Psoas muscle (tissue), 8 donors: ENCODE data around the gene XG. TPM values are rescaled to one million over a fixed set of nuclear protein-coding genes. Genes with fewer than 3 reads are reported as not detected.

ENCODE experiments used
- ATAC-seq, 4 donors: fragments of 200-7000 bp; cut with Tn5 transposase; one replicate each; pipeline ENCODE4 v1.9.1; 2020; ENCODE audit warnings: moderate library complexity in 3 of 4, mild to moderate bottlenecking in 2 of 4
- DNase-seq, 2 donors: peaks; one replicate each; pipeline ENCODE4 v3.0.0-alpha.2; 2020
- H3K27ac ChIP-seq: fragments of 200-600 bp; one replicate; pipeline ENCODE4 v1.8.0; 2022
- H3K27me3 ChIP-seq, 3 donors: fragments of 200-600 bp in 1 of 3; one replicate each; pipeline versions ENCODE4 v1.6.1 to v1.8.0; 2013 to 2022; ENCODE audit warnings: low read length in 2 of 3, mild to moderate bottlenecking in 2 of 3, moderate library complexity in 1 of 3; ENCODE audit not compliant: insufficient read depth in 3 of 3
- H3K36me3 ChIP-seq, 2 donors: fragments of 200-600 bp in 1 of 2; one replicate each; pipeline versions ENCODE4 v1.6.1 to v1.8.0; 2013 to 2022; ENCODE audit warnings: low read depth in 1 of 2, mild to moderate bottlenecking in 1 of 2, moderate library complexity in 1 of 2; ENCODE audit not compliant: insufficient read depth in 1 of 2
- H3K4me1 ChIP-seq: fragments of 200-600 bp; one replicate; pipeline ENCODE4 v1.8.0; 2022
- H3K4me3 ChIP-seq: fragments of 200-600 bp; one replicate; pipeline ENCODE4 v1.8.0; 2022; ENCODE audit warnings: mild to moderate bottlenecking
- H3K9me3 ChIP-seq: fragments of 200-600 bp; one replicate; pipeline ENCODE4 v1.8.0; 2022
- WGBS, 3 donors: extraction: QIAGEN DNeasy Blood & Tissue Kit; methylation state at CpG; one replicate each; pipeline versions ENCODE4 v1.1.6 to v1.1.7; 2013; 5-methylcytosine and 5-hydroxymethylcytosine counted together
- intact Hi-C, 2 donors: fragments of 100-400 bp; cut with DNase I; formaldehyde crosslinking; loops; one replicate each; pipeline versions ENCODE4 v1.11.0 to v1.14.2; 2022
- polyA plus RNA-seq, 3 donors: library from polyadenylated mRNA; stranded (reverse); fragments of 200-250 nt; gene quantifications; one replicate each; pipeline ENCODE4 v1.2.3, GENCODE V29; 2013
- total RNA-seq, 4 donors: library from RNA; stranded (reverse); fragmentation: NEBNext Ultra II Directional in 2 of 4; extraction: Animal tissue kit (Norgen Biotek cat#: 25700) in 2 of 4; gene quantifications; one replicate each; pipeline versions ENCODE4 v1.2.1 to v1.2.4, GENCODE V29; 2021 to 2023
- TF ChIP-seq, protein P1 (sequence below): fragments of 200-600 bp; IDR thresholded peaks from one replicate; pipeline ENCODE4 v1.8.0; 2022; ENCODE audit warnings: antibody characterized with exemption
- donor health status: healthy with polysubstance abuse.
- donor health status: DM: no; HTN: no; CAD: no; lungs with moderate emphysema.
- donor health status: Bipolar disorder and iron deficiency.
- donor health status: healthy.
- donor health status: DM: yes; HTN: yes; CAD: no.
- donor health status: DM: no; HTN: no; CAD: no.
- donor health status: DM: no; HTN: no; CAD: no.
- donor health status: DM: yes; HTN: yes; CAD: no.

The XG gene
- total and polyA plus RNA-seq, 7 donors, result 0.29 to 3.5 (median 0.52) TPM

DNA sequence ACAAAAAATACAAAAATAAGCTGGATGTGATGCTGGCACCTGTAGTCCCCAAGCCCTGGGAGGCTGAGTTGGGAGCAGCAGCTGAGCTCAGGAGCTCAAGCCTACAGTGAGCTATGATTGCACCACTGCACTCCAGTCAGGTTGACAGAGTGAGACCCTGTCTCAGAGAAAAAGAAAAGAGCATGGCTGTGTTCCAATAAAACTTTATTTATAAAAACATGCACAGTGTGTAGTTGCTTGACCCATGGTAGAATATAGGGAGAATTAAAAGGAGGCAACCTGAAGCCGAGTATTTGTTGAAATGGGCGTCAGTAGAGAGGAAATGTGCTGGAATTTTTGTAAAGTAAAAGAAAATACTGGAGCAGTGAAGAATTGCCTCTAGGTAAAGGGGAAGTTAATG is 103.9 kb downstream of the XG start:
- Histone ChIP-seq H3K27me3 (no peaks in the 10 kb centered on the region), H3K4me3 (no peak overlapping the region), H3K9me3 (no peaks in the 10 kb centered on the region), H3K27ac (no peak overlapping the region), H3K36me3 (no peaks in the 10 kb centered on the region), H3K4me1 (no peaks in the 10 kb centered on the region)
- DNase-seq, result no peak
- intact Hi-C loops, result loop anchor here in 1 of 2 donors (1.0 kb wide), 1 partner anchor 32 kb away; no protein-coding TSS in a partner anchor
- TF ChIP-seq, protein P1, sequence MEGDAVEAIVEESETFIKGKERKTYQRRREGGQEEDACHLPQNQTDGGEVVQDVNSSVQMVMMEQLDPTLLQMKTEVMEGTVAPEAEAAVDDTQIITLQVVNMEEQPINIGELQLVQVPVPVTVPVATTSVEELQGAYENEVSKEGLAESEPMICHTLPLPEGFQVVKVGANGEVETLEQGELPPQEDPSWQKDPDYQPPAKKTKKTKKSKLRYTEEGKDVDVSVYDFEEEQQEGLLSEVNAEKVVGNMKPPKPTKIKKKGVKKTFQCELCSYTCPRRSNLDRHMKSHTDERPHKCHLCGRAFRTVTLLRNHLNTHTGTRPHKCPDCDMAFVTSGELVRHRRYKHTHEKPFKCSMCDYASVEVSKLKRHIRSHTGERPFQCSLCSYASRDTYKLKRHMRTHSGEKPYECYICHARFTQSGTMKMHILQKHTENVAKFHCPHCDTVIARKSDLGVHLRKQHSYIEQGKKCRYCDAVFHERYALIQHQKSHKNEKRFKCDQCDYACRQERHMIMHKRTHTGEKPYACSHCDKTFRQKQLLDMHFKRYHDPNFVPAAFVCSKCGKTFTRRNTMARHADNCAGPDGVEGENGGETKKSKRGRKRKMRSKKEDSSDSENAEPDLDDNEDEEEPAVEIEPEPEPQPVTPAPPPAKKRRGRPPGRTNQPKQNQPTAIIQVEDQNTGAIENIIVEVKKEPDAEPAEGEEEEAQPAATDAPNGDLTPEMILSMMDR, result no peak
- no peak for ATAC-seq
- WGBS, 3 donors, result 92 to 98% (median 97%) methylated on average over 2 of the region's 2 CpGs

DNA sequence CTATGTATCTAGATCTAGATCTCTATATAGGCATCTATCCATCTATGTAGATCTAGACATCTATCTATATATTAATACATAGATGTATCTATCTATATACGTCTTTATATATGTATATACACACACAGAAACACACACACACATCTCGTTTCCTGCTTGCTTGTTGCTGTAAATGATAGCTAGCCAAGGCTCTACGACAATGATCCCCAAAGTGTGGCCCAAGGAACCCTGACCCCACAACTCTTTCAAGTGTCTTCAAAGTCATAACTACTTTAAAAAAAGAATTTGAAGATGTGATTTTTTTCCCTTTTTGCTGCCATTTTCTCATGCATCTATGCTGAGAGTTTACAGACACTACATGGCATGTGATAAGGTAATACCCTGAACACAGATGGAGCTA is 105.7 kb downstream of the XG start:
- WGBS, 3 donors, result 86 to 92% (median 87%) methylated on average over 3 of the region's 3 CpGs
- Histone ChIP-seq H3K36me3 (no peaks in the 10 kb centered on the region), H3K27ac (no peak overlapping the region), H3K4me3 (no peak overlapping the region), H3K27me3 (no peaks in the 10 kb centered on the region), H3K4me1 (no peaks in the 10 kb centered on the region), H3K9me3 (no peaks in the 10 kb centered on the region)
- ATAC-seq (no peak), DNase-seq (no peak)
- intact Hi-C loops, result no loop called here
- TF ChIP-seq, protein P1, result no peak

DNA sequence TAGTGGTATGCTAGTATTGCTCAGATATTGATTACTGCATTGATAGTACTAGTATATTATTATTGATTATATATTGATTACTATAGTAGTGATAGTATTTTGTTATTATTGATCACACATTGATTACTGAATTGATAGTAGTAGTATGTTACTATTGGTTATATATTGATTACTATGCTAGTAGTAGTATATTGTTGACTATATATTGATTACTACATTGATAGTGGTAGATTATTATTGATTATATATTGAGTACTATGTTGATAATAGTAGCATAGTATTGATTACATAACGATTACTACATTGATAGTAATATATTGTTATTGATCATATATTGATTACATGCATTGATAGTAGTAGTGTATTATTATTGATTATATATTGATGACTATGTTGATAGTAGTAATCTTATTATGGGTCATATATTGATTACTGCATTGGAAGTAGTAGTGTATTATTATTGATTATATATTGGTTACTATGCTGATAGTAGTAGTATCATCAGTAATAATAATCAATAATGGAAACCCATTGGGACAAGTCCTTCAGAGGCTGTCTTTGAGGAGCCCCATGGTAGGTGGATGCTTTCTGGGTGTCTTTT is 107.5 kb downstream of the XG start:
- Histone ChIP-seq H3K27ac (no peak overlapping the region), H3K4me1 (no peaks in the 10 kb centered on the region), H3K4me3 (no peak overlapping the region), H3K36me3 (no peaks in the 10 kb centered on the region), H3K9me3 (no peaks in the 10 kb centered on the region), H3K27me3 (no peaks in the 10 kb centered on the region)
- intact Hi-C loops, result no loop called here
- no peak for ATAC-seq
- TF ChIP-seq, protein P1, result no peak
- DNase-seq, result no peak
- WGBS, 3 donors, result 87 to 100% (median 89%) methylated on average over 1 of the region's 1 CpG

DNA sequence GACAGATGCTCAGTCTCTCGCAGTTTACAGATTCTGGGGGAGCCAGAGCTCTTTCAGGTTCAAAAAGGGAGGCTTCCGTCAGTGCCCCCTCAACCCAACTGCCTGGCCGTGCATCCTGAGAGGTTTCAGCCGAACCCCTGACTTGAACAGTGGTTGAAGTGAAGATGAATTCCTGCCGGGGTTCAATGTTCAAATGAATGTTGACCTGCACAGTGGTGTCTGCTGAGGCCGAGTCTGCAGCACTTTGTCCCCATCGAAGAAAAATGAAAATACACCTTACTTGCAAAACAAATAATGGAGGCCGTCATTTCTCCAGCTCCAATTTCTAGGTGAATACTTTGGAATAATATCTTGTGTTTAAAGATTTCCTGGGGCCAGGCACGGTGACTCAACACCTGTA is 110.6 kb downstream of the XG start:
- intact Hi-C loops, result no loop called here
- no peaks in the 10 kb centered on the region for H3K4me1 ChIP-seq
- no peaks in the 10 kb centered on the region for H3K36me3 ChIP-seq
- no peak overlapping the region for H3K27ac ChIP-seq
- H3K27me3 ChIP-seq, result no peaks in the 10 kb centered on the region
- TF ChIP-seq, protein P1, result no peak
- WGBS, 3 donors, result 73 to 92% (median 79%) methylated on average over 9 of the region's 9 CpGs
- H3K4me3 ChIP-seq, result no peak overlapping the region
- H3K9me3 ChIP-seq, result no peaks in the 10 kb centered on the region
- DNase-seq (no peak), ATAC-seq (no peak)

DNA sequence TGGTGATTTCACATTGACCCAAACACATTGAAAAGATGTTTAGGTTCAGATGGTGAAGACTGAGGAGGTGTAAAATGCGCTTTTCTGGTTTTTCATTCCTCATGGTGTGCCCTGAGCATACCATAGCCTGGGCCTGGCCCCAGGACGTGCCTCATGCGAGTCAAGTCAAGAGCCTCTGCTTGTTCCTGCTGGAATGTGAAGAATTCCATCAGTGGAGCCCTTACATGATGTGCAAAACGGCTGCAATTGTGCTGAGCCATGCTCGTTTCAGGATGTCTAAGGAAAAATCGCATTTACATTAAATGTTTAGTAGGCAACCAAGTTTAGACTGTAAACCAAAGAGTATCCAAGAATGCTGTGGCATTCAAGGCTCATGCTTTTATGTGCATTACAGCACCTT is 111.8 kb downstream of the XG start:
- ATAC-seq, result no peak
- 43 to 51% (median 44%) methylated on average over 6 of the region's 6 CpGs for WGBS, 3 donors
- Histone ChIP-seq H3K27ac (no peak overlapping the region), H3K9me3 (no peaks in the 10 kb centered on the region), H3K4me1 (no peaks in the 10 kb centered on the region), H3K27me3 (no peaks in the 10 kb centered on the region), H3K4me3 (no peak overlapping the region), H3K36me3 (no peaks in the 10 kb centered on the region)
- no peak for DNase-seq
- TF ChIP-seq, protein P1, result no peak
- intact Hi-C loops, result no loop called here
